ENCODE data around the gene TNFRSF13B. TPM values are rescaled to one million over a fixed set of nuclear protein-coding genes. Genes with fewer than 3 reads are reported as not detected.

The TNFRSF13B gene
- total and polyA plus RNA-seq, 10 of the 15 experiments (the other 5 are each of a cell fraction or from before 2014, with no cell fraction given), result 15.5 to 231 (median 119) TPM

DNA sequence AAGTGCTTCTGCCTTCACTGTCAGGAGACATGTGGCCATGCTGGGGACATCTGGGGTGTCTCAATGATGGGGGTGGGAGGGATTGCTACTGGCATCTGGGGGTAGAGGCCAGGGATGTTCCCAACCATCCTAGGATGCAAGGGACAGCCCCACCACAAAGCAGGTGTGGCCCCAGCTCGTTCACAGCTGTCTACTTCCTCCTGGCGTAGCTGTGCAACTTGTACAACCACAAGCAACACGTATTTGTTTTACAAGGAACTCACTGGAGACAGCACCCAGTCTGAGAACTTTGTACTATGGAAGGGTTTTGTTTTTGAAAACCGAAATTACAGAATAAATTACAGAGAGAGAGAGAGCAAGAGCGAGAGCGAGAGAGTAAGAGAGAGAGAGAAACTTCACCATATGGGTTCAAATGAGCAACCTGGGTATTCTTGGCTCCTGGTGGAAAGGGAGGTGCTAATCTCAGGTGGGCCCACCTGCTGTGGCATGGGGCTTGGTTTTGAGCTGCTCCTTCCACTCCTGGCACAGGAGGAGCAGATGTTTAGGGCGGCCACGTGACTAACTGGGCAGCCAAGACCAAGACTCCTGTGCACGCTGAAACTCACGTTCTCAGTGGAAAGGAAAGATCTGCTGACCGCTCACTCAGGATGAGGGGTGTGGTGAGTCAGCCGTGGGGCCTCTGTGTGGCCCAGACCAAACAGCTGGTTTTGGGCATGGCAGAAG lies 17.5 kb upstream of the TNFRSF13B start:
- Histone ChIP-seq H4K20me1 (ENCODE audit: control insufficient read depth, insufficient read depth) (no peaks in the 10 kb centered on the region), H3K27ac (ENCODE audit: control insufficient read depth, insufficient read depth) (peak overlapping the region; percentile 96), H3K4me2 (ENCODE audit: control insufficient read depth, insufficient read depth) (peak overlapping the region; percentile 100), H3K9me3 (replicated peaks; ENCODE audit: control insufficient read depth, insufficient read depth, low read length) (no peaks in the 10 kb centered on the region), H2AFZ (ENCODE audit: control insufficient read depth, low read depth, low read length) (no peak overlapping the region), H3K36me3 (ENCODE audit: control insufficient read depth in 2 of 2, insufficient read depth in 2 of 2, low read length in 1 of 2) (no peaks in the 10 kb centered on the region; a peak in 1 of 4 replicates), H3K27me3 (replicated peaks in 1 of 2; ENCODE audit: control insufficient read depth in 2 of 2, insufficient read depth in 2 of 2, low read length in 1 of 2) (no peaks in the 10 kb centered on the region), H3K79me2 (ENCODE audit: control insufficient read depth, insufficient read depth, low read length) (peaks cover 21% of the 10 kb centered on the region), H3K4me3 (peak overlapping the region; percentile 62), H3K4me1 (ENCODE audit: control insufficient read depth, insufficient read depth, low read length) (peaks cover 61% of the 10 kb centered on the region), H3K9ac (ENCODE audit: control insufficient read depth, insufficient read depth, low read length) (peak overlapping the region; percentile 82)
- RAD21 ChIA-PET (ENCODE audit: unreplicated experiment), result interaction anchor here (0.7 to 22.6 kb wide), 8 partner anchors 22 to 453 kb away, joined by 3 to 913 read pairs (median 4); partner anchors contain the start of gene TNFRSF13B
- in situ Hi-C loops (cut with MboI), result loop anchor here (10.0 to 25.0 kb wide), 2 partner anchors 575 to 1923 kb away; partner anchors contain the start of gene TRPV2
- POLR2A ChIA-PET, result interaction anchor here (3.5 to 21.9 kb wide), 2 partner anchors 18 to 44 kb away, joined by 18 to 656 read pairs; partner anchors contain the start of gene TNFRSF13B
- BruUV-seq (replicated peaks), result no TSS peak
- ATAC-seq (peak; percentile 45), DNase-seq (ENCODE audit: low read depth, low spot score) (peak; percentile 87), FAIRE-seq (peak; percentile 88)
- whole genome bisulfite sequencing (ENCODE audit: insufficient coverage, insufficient replicate concordance, low lambda C conversion rate, missing lambda C conversion rate), result 1% methylated on average over 12 of the region's 12 CpGs
- SMC1A ChIA-PET (ENCODE audit: uncharacterized antibody, unreplicated experiment), result interaction anchor here (1.1 to 21.7 kb wide), 6 partner anchors 17 to 89 kb away, joined by 3 to 812 read pairs (median 5); partner anchors contain the start of gene TNFRSF13B
- intact Hi-C loops (cut with micrococcal nuclease; ENCODE audit: unreplicated experiment), result loop anchor here (10.0 kb wide), 1 partner anchor 845 kb away; the partner anchor contains the start of gene SREBF1
- CTCF ChIA-PET, result interaction anchor here (0.8 to 11.9 kb wide), 6 partner anchors 11 to 75 kb away, joined by 3 to 361 read pairs (median 24); partner anchors contain the start of gene TNFRSF13B
- TF ChIP-seq CREB1 (IDR thresholded peaks at IDR 0.05; ENCODE audit: low read depth) (peak; percentile 35; the same call in 1 of the 2 replicates), POLR2AphosphoS2 (IDR thresholded peaks at IDR 0.05; ENCODE audit: low read depth, low read length) (no peak), SREBF2 (IDR thresholded peaks at IDR 0.05; ENCODE audit: low read length) (no peak), GATAD2B (conservative IDR thresholded peaks at IDR 0.05; ENCODE audit: low read depth) (0 out of 2 replicates have a peak, but pooled peaks have one; percentile 23), SP1 (IDR thresholded peaks at IDR 0.05; ENCODE audit: low read depth, low read length) (no peak), RUNX3 (IDR thresholded peaks at IDR 0.05; ENCODE audit: low read length) (peak; percentile 86), TCF3 (IDR thresholded peaks at IDR 0.05; ENCODE audit: borderline replicate concordance, insufficient read depth, low read depth, low read length) (peak; percentile 88; the same call in 1 of the 2 replicates), IKZF1 (conservative IDR thresholded peaks at IDR 0.05) (peak; percentile 71), POU2F2 (IDR thresholded peaks at IDR 0.05; ENCODE audit: borderline replicate concordance, low read depth, low read length) (peak; percentile 14; the same call in 1 of the 3 replicates), BMI1 (IDR thresholded peaks at IDR 0.05; ENCODE audit: borderline replicate concordance) (no peak), LARP7 (IDR thresholded peaks at IDR 0.05) (no peak), MXI1 (IDR thresholded peaks at IDR 0.05; ENCODE audit: low read depth, low read length) (peak; percentile 43; the same call in 1 of the 2 replicates), SIN3A (IDR thresholded peaks at IDR 0.05; ENCODE audit: low read depth, low read length) (peak; percentile 56; the same call in 1 of the 2 replicates), NFIC (IDR thresholded peaks at IDR 0.05; ENCODE audit: low read depth, low read length) (peak; percentile 58), MEF2A (IDR thresholded peaks at IDR 0.05; ENCODE audit: insufficient read depth, low read depth, low read length) (0 out of 2 replicates have a peak, but pooled peaks have one; percentile 26), MTA3 (IDR thresholded peaks at IDR 0.05; ENCODE audit: borderline replicate concordance, low read length) (no peak; the same call in 1 of the 2 replicates)
- TF ChIP-seq, protein P1, sequence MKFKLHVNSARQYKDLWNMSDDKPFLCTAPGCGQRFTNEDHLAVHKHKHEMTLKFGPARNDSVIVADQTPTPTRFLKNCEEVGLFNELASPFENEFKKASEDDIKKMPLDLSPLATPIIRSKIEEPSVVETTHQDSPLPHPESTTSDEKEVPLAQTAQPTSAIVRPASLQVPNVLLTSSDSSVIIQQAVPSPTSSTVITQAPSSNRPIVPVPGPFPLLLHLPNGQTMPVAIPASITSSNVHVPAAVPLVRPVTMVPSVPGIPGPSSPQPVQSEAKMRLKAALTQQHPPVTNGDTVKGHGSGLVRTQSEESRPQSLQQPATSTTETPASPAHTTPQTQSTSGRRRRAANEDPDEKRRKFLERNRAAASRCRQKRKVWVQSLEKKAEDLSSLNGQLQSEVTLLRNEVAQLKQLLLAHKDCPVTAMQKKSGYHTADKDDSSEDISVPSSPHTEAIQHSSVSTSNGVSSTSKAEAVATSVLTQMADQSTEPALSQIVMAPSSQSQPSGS (IDR thresholded peaks at IDR 0.05; ENCODE audit: low read length), result peak; percentile 72; the same call in 1 of the 2 replicates
- TF ChIP-seq, protein P2, sequence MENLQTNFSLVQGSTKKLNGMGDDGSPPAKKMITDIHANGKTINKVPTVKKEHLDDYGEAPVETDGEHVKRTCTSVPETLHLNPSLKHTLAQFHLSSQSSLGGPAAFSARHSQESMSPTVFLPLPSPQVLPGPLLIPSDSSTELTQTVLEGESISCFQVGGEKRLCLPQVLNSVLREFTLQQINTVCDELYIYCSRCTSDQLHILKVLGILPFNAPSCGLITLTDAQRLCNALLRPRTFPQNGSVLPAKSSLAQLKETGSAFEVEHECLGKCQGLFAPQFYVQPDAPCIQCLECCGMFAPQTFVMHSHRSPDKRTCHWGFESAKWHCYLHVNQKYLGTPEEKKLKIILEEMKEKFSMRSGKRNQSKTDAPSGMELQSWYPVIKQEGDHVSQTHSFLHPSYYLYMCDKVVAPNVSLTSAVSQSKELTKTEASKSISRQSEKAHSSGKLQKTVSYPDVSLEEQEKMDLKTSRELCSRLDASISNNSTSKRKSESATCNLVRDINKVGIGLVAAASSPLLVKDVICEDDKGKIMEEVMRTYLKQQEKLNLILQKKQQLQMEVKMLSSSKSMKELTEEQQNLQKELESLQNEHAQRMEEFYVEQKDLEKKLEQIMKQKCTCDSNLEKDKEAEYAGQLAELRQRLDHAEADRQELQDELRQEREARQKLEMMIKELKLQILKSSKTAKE (IDR thresholded peaks at IDR 0.05; ENCODE audit: low read depth, poor library complexity, severe bottlenecking), result peak; percentile 76
- TF ChIP-seq, protein P3, sequence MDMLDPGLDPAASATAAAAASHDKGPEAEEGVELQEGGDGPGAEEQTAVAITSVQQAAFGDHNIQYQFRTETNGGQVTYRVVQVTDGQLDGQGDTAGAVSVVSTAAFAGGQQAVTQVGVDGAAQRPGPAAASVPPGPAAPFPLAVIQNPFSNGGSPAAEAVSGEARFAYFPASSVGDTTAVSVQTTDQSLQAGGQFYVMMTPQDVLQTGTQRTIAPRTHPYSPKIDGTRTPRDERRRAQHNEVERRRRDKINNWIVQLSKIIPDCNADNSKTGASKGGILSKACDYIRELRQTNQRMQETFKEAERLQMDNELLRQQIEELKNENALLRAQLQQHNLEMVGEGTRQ (IDR thresholded peaks at IDR 0.05; ENCODE audit: borderline replicate concordance, low read depth, low read length), result peak; percentile 48
